Measurements from ENCODE around the gene KCNMB1.

KCNMB1 gene

GRCh38 chr5:170353961-170354360 is 35.2 kb downstream of the KCNMB1 start:
- TF ChIP-seq SP1 (IDR thresholded peaks at IDR 0.05) (no peak), ZNF384 (IDR thresholded peaks at IDR 0.05) (no peak), ARNT (IDR thresholded peaks at IDR 0.05) (no peak), NFRKB (IDR thresholded peaks at IDR 0.05) (no peak), SUZ12 (IDR thresholded peaks at IDR 0.05) (no peak)
- POLR2A ChIA-PET = no interaction called here
- CTCF ChIA-PET = interaction anchor here (1.0 kb wide), 2 partner anchors 28 to 128 kb away, joined by 3 read pairs; no protein-coding TSS in a partner anchor
- no peak for DNase-seq (ENCODE audit: extremely low spot score)

- CTCF ChIA-PET = interaction anchor here (1.0 kb wide), 2 partner anchors 28 to 127 kb away, joined by 3 read pairs; no protein-coding TSS in a partner anchor
- DNase-seq (ENCODE audit: extremely low spot score) = no peak
- TF ChIP-seq LEF1 (IDR thresholded peaks at IDR 0.05; ENCODE audit: borderline replicate concordance) (no peak), ELF4 (IDR thresholded peaks at IDR 0.05) (no peak), HDGF (IDR thresholded peaks at IDR 0.05; ENCODE audit: borderline replicate concordance) (no peak), SUZ12 (IDR thresholded peaks at IDR 0.05) (no peak), SP1 (IDR thresholded peaks at IDR 0.05) (no peak), NFRKB (IDR thresholded peaks at IDR 0.05) (no peak), ARNT (IDR thresholded peaks at IDR 0.05) (no peak), BHLHE40 (IDR thresholded peaks at IDR 0.05; ENCODE audit: borderline replicate concordance) (no peak), FOXK2 (IDR thresholded peaks at IDR 0.05) (no peak), L3MBTL2 (conservative IDR thresholded peaks at IDR 0.05) (no peak), CTBP1 (IDR thresholded peaks at IDR 0.05; ENCODE audit: borderline replicate concordance) (no peak), FOXA1 (IDR thresholded peaks at IDR 0.05) (no peak)
- POLR2A ChIA-PET = no interaction called here
Observed at GRCh38 chr5:170353011-170353761, 36.0 kb downstream of the KCNMB1 start.

GRCh38 chr5:170348137-170348633 is 41.0 kb downstream of the KCNMB1 start:
- TF ChIP-seq CTBP1 (IDR thresholded peaks at IDR 0.05; ENCODE audit: borderline replicate concordance) (no peak), BHLHE40 (IDR thresholded peaks at IDR 0.05; ENCODE audit: borderline replicate concordance) (no peak), ZNF384 (IDR thresholded peaks at IDR 0.05) (no peak), SUZ12 (IDR thresholded peaks at IDR 0.05) (no peak), PKNOX1 (IDR thresholded peaks at IDR 0.05) (no peak), LEF1 (IDR thresholded peaks at IDR 0.05; ENCODE audit: borderline replicate concordance) (no peak), HDGF (IDR thresholded peaks at IDR 0.05; ENCODE audit: borderline replicate concordance) (no peak), ARNT (IDR thresholded peaks at IDR 0.05) (no peak)
- ChIA-PET CTCF (interaction anchor here (0.6 kb wide), 1 partner anchor 120 kb away, joined by 4 read pairs; no protein-coding TSS in a partner anchor), POLR2A (no interaction called here)
- no peak for DNase-seq (ENCODE audit: extremely low spot score)

- no peak for TF ChIP-seq NFRKB (IDR thresholded peaks at IDR 0.05)
- TF ChIP-seq SP1 (IDR thresholded peaks at IDR 0.05) = no peak
- no peak for TF ChIP-seq FOXK2 (IDR thresholded peaks at IDR 0.05)
- no peak for TF ChIP-seq ELF4 (IDR thresholded peaks at IDR 0.05)
- no peak for TF ChIP-seq FOXA1 (IDR thresholded peaks at IDR 0.05)
- TF ChIP-seq ZNF384 (IDR thresholded peaks at IDR 0.05) = no peak
- no peak for TF ChIP-seq FOXM1 (IDR thresholded peaks at IDR 0.05; ENCODE audit: borderline replicate concordance)
- ChIA-PET POLR2A (no interaction called here), CTCF (interaction anchor here (0.7 kb wide), 1 partner anchor 12 kb away, joined by 3 read pairs; no protein-coding TSS in a partner anchor)
- no peak for DNase-seq (ENCODE audit: extremely low spot score)
Observed at GRCh38 chr5:170347022-170347567, 42.1 kb downstream of the KCNMB1 start.

- ChIA-PET POLR2A (no interaction called here), CTCF (no interaction called here)
- no peak for DNase-seq (ENCODE audit: extremely low spot score)
- TF ChIP-seq FOXA1 (IDR thresholded peaks at IDR 0.05) (no peak), TARDBP (IDR thresholded peaks at IDR 0.05) (no peak), SUZ12 (IDR thresholded peaks at IDR 0.05) (no peak), PKNOX1 (IDR thresholded peaks at IDR 0.05) (no peak), ZNF384 (IDR thresholded peaks at IDR 0.05) (no peak), NFRKB (IDR thresholded peaks at IDR 0.05) (no peak), FOXK2 (IDR thresholded peaks at IDR 0.05) (no peak), LEF1 (IDR thresholded peaks at IDR 0.05; ENCODE audit: borderline replicate concordance) (no peak), ARNT (IDR thresholded peaks at IDR 0.05) (no peak), ELF4 (IDR thresholded peaks at IDR 0.05) (no peak)
Observed at GRCh38 chr5:170345971-170346370, 43.2 kb downstream of the KCNMB1 start.

GRCh38 chr5:170343177-170343576 is 46.0 kb downstream of the KCNMB1 start:
- TF ChIP-seq ELF4 (IDR thresholded peaks at IDR 0.05) (no peak), CTBP1 (IDR thresholded peaks at IDR 0.05; ENCODE audit: borderline replicate concordance) (no peak), ARNT (IDR thresholded peaks at IDR 0.05) (no peak), PKNOX1 (IDR thresholded peaks at IDR 0.05) (no peak), L3MBTL2 (conservative IDR thresholded peaks at IDR 0.05) (no peak), ZNF384 (IDR thresholded peaks at IDR 0.05) (no peak), FOXM1 (IDR thresholded peaks at IDR 0.05; ENCODE audit: borderline replicate concordance) (no peak), SP1 (IDR thresholded peaks at IDR 0.05) (no peak), LEF1 (IDR thresholded peaks at IDR 0.05; ENCODE audit: borderline replicate concordance) (no peak), FOXK2 (IDR thresholded peaks at IDR 0.05) (no peak), NFRKB (IDR thresholded peaks at IDR 0.05) (no peak), SUZ12 (IDR thresholded peaks at IDR 0.05) (no peak), HDGF (IDR thresholded peaks at IDR 0.05; ENCODE audit: borderline replicate concordance) (no peak), FOXA1 (IDR thresholded peaks at IDR 0.05) (no peak), BHLHE40 (IDR thresholded peaks at IDR 0.05; ENCODE audit: borderline replicate concordance) (no peak)
- no peak for DNase-seq (ENCODE audit: extremely low spot score)
- ChIA-PET POLR2A (no interaction called here), CTCF (interaction anchor here (1.1 kb wide), 1 partner anchor 76 kb away, joined by 3 read pairs; no protein-coding TSS in a partner anchor)

Data from HEK293T (cell line).